KMS-11 (cell line): ENCODE data around the gene DENND1A.
"Not testable (repeated sequence)": the region's sequence is repeated elsewhere in the genome, so short reads cannot be mapped to it uniquely, and the experiment has no call there.

ENCODE experiments used
- H2AFZ ChIP-seq: fragments of 200-600 bp; sonication (generic); 2 replicates; pipeline ENCODE4 v1.6.1; 2016; ENCODE audit warnings: antibody characterized with exemption, mixed run types, low read depth
- H3K27ac ChIP-seq: fragments of 200-600 bp; sonication (generic); 2 replicates; pipeline ENCODE4 v1.6.1; 2016; ENCODE audit warnings: mild to moderate bottlenecking, mixed run types
- H3K27me3 ChIP-seq: fragments of 200-600 bp; sonication (generic); 2 replicates; pipeline ENCODE4 v1.6.1; 2017; ENCODE audit warnings: mild to moderate bottlenecking, low read depth, mixed run types, moderate library complexity; ENCODE audit not compliant: insufficient read depth
- H3K36me3 ChIP-seq: fragments of 200-600 bp; sonication (generic); 2 replicates; pipeline ENCODE4 v1.6.1; 2017; ENCODE audit warnings: mild to moderate bottlenecking, mixed run types; ENCODE audit not compliant: insufficient read depth
- H3K4me1 ChIP-seq: fragments of 200-600 bp; sonication (generic); 2 replicates; pipeline ENCODE4 v1.6.1; 2016; ENCODE audit warnings: mild to moderate bottlenecking, low read depth, mixed run types; ENCODE audit not compliant: poor library complexity, severe bottlenecking
- H3K4me2 ChIP-seq: fragments of 200-600 bp; sonication (generic); 2 replicates; pipeline ENCODE4 v1.7.0; 2016; ENCODE audit warnings: mild to moderate bottlenecking, mixed run types
- H3K4me3 ChIP-seq: fragments of 200-600 bp; sonication (generic); IDR thresholded peaks from 2 replicates; pipeline ENCODE4 v1.6.1; 2017; ENCODE audit warnings: low read depth, low read length, mixed read lengths; ENCODE audit not compliant: insufficient read depth
- H3K79me2 ChIP-seq: fragments of 200-600 bp; sonication (generic); 2 replicates; pipeline ENCODE4 v1.6.1; 2016; ENCODE audit warnings: low read depth, mixed run types; ENCODE audit not compliant: insufficient read depth
- H3K9ac ChIP-seq: fragments of 200-600 bp; sonication (generic); 2 replicates; pipeline ENCODE4 v1.6.1; 2016; ENCODE audit warnings: mild to moderate bottlenecking, mixed run types
- H4K20me1 ChIP-seq: fragments of 200-600 bp; sonication (generic); 2 replicates; pipeline ENCODE4 v1.6.1; 2016; ENCODE audit warnings: mild to moderate bottlenecking, mixed run types; ENCODE audit not compliant: insufficient read depth
- CTCF ChIP-seq: fragments of 200-600 bp; sonication (generic); conservative IDR thresholded peaks from 2 replicates; pipeline ENCODE4 v1.6.1; 2017; ENCODE audit warnings: low read depth, mild to moderate bottlenecking, antibody characterized with exemption, low read length, moderate library complexity, mixed read lengths

The DENND1A gene

GRCh38 chr9:123432331-123433236 lies 497.3 kb downstream of the DENND1A start:
- no peak for TF ChIP-seq CTCF
- Histone ChIP-seq H2AFZ (no peak overlapping the region), H3K27ac (no peak overlapping the region), H3K9ac (no peak overlapping the region), H3K27me3 (no peaks in the 10 kb centered on the region), H4K20me1 (no peaks in the 10 kb centered on the region), H3K79me2 (no peaks in the 10 kb centered on the region), H3K4me2 (no peak overlapping the region), H3K36me3 (no peaks in the 10 kb centered on the region), H3K4me1 (no peaks in the 10 kb centered on the region), H3K4me3 (no peak overlapping the region)

GRCh38 chr9:123431581-123431980 lies 498.3 kb downstream of the DENND1A start:
- H3K79me2 ChIP-seq, result no peaks in the 10 kb centered on the region
- H3K4me1 ChIP-seq, result peaks cover 2% of the 10 kb centered on the region
- no peak overlapping the region for H3K4me3 ChIP-seq
- TF ChIP-seq CTCF, result no peak
- H3K27ac ChIP-seq, result no peak overlapping the region
- no peaks in the 10 kb centered on the region for H4K20me1 ChIP-seq
- H3K27me3 ChIP-seq, result no peaks in the 10 kb centered on the region
- no peak overlapping the region for H2AFZ ChIP-seq
- no peak overlapping the region for H3K9ac ChIP-seq
- H3K36me3 ChIP-seq, result no peaks in the 10 kb centered on the region
- no peak overlapping the region for H3K4me2 ChIP-seq

GRCh38 chr9:123428450-123428849 lies 501.5 kb downstream of the DENND1A start:
- not testable (repeated sequence) for H3K36me3 ChIP-seq, H3K4me2 ChIP-seq, H3K27me3 ChIP-seq, H3K9ac ChIP-seq, H4K20me1 ChIP-seq, H3K4me3 ChIP-seq, H2AFZ ChIP-seq, H3K79me2 ChIP-seq, H3K4me1 ChIP-seq, H3K27ac ChIP-seq

- Histone ChIP-seq H3K79me2 (no peaks in the 10 kb centered on the region), H3K4me1 (peaks cover 7% of the 10 kb centered on the region), H3K27me3 (no peaks in the 10 kb centered on the region), H3K4me3 (no peak overlapping the region), H3K36me3 (no peaks in the 10 kb centered on the region), H4K20me1 (no peaks in the 10 kb centered on the region), H3K27ac (no peak overlapping the region), H3K4me2 (no peak overlapping the region), H2AFZ (no peak overlapping the region), H3K9ac (no peak overlapping the region)
- TF ChIP-seq CTCF, result no peak
Observed at GRCh38 chr9:123426406-123426805, 503.5 kb downstream of the DENND1A start.

- TF ChIP-seq CTCF, result no peak
- Histone ChIP-seq H3K4me1 (peaks cover 7% of the 10 kb centered on the region), H3K4me3 (no peak overlapping the region), H3K36me3 (no peaks in the 10 kb centered on the region), H3K27me3 (no peaks in the 10 kb centered on the region), H2AFZ (no peak overlapping the region), H3K79me2 (no peaks in the 10 kb centered on the region), H3K9ac (no peak overlapping the region), H3K4me2 (no peak overlapping the region), H4K20me1 (no peaks in the 10 kb centered on the region), H3K27ac (no peak overlapping the region)
Observed at GRCh38 chr9:123425836-123426365, 504.0 kb downstream of the DENND1A start.
